IMR-90 (cell line): ENCODE measurements around the gene CEP295NL.

Experiments used
- CEBPB ChIP-seq: IDR thresholded peaks from 2 replicates; pipeline ENCODE4 v1.6.1; 2012; ENCODE audit warnings: low read depth, low read length, improper control_type of control experiment
- CHD1 ChIP-seq: IDR thresholded peaks from 2 replicates; pipeline ENCODE4 v1.6.1; 2012; ENCODE audit warnings: low read depth, low read length, improper control_type of control experiment
- CTCF ChIP-seq: conservative IDR thresholded peaks from 2 replicates; pipeline ENCODE4 v1.5.1; 2012; ENCODE audit warnings: mild to moderate bottlenecking, low read depth, low read length, improper control_type of control experiment
- MAZ ChIP-seq: IDR thresholded peaks from 2 replicates; pipeline ENCODE4 v1.6.1; 2012; ENCODE audit warnings: low read depth, mild to moderate bottlenecking, low read length, improper control_type of control experiment, moderate library complexity, borderline replicate concordance
- POLR2A ChIP-seq: IDR thresholded peaks from 2 replicates; pipeline ENCODE4 v1.6.1; 2012; ENCODE audit warnings: mild to moderate bottlenecking, low read depth, low read length
- RAD21 ChIP-seq: IDR thresholded peaks from 2 replicates; pipeline ENCODE4 v1.6.1; 2012; ENCODE audit warnings: low read length, improper control_type of control experiment
- RCOR1 ChIP-seq: IDR thresholded peaks from 2 replicates; pipeline ENCODE4 v1.6.1; 2012; ENCODE audit warnings: mild to moderate bottlenecking, low read length, improper control_type of control experiment; ENCODE audit not compliant: insufficient replicate concordance
- SMC3 ChIP-seq: fragments of 150-350 bp; IDR thresholded peaks from 2 replicates; pipeline ENCODE4 v1.6.1; 2016; ENCODE audit warnings: low read depth, mild to moderate bottlenecking, antibody characterized with exemption, low read length, moderate library complexity
- USF2 ChIP-seq: fragments of 150-350 bp; IDR thresholded peaks from 2 replicates; pipeline ENCODE4 v1.6.1; 2017; ENCODE audit warnings: mild to moderate bottlenecking, antibody characterized with exemption, low read length, low read depth

GRCh38 chr17:78853926-78854394 is 49.0 kb downstream of the CEP295NL start:
- TF ChIP-seq POLR2A: no peak
- TF ChIP-seq CTCF: no peak
- TF ChIP-seq MAZ: no peak
- no peak for TF ChIP-seq RAD21
- no peak for TF ChIP-seq CHD1
- no peak for TF ChIP-seq USF2
- TF ChIP-seq RCOR1: no peak
- TF ChIP-seq SMC3: no peak
- TF ChIP-seq CEBPB: no peak
